Suprapubic skin (tissue), 4 donors: ENCODE measurements around the gene COP1.

Experiments used
- CTCF ChIP-seq, 2 donors: fragments of 200-600 bp in 1 of 2; fragments of 450-650 bp in 1 of 2; sonication (generic) in 1 of 2; IDR thresholded peaks; one replicate each; pipeline ENCODE4 v1.5.1; 2016 to 2019; ENCODE audit warnings: antibody characterized with exemption in 2 of 2, mild to moderate bottlenecking in 1 of 2, moderate library complexity in 1 of 2
- EP300 ChIP-seq: sonication (generic); formaldehyde crosslinking; IDR thresholded peaks from one replicate; pipeline ENCODE4 v1.6.1; 2017; ENCODE audit warnings: antibody characterized with exemption
- POLR2A ChIP-seq, 2 donors: fragments of 450-650 bp; IDR thresholded peaks; one replicate each; pipeline ENCODE4 v1.6.1; 2017; ENCODE audit warnings: antibody characterized with exemption in 2 of 2, mild to moderate bottlenecking in 2 of 2, moderate library complexity in 2 of 2
- POLR2AphosphoS5 ChIP-seq, 3 donors: sonication (generic); formaldehyde crosslinking; IDR thresholded peaks; one replicate each; pipeline ENCODE4 v1.6.1; 2017; ENCODE audit warnings: antibody characterized with exemption in 3 of 3

- no peak for TF ChIP-seq CTCF (IDR thresholded peaks at IDR 0.05)
- TF ChIP-seq POLR2A (IDR thresholded peaks at IDR 0.05): no peak
- TF ChIP-seq POLR2AphosphoS5 (IDR thresholded peaks at IDR 0.05): no peak
- TF ChIP-seq EP300: no peak
Measured at GRCh38 chr1:175933801-175934200, 273.3 kb downstream of the COP1 start.
